H1 (cell line): ENCODE data around the gene TM4SF1. TPM values are rescaled to one million over a fixed set of nuclear protein-coding genes. Genes with fewer than 3 reads are reported as not detected.

Experiments used
- PHF8 ChIP-seq: fragments of 200-600 bp; sonication (generic); conservative IDR thresholded peaks from 2 replicates; pipeline ENCODE4 v1.7.1; 2012; ENCODE audit warnings: low read depth, mild to moderate bottlenecking, inconsistent platforms, low read length, moderate library complexity
- POLR2AphosphoS5 ChIP-seq: IDR thresholded peaks from 2 replicates; pipeline ENCODE4 v1.6.1; 2011; ENCODE audit warnings: low read depth, low read length
- RXRA ChIP-seq: IDR thresholded peaks from 2 replicates; pipeline ENCODE4 v1.6.1; 2011; ENCODE audit warnings: low read depth, mild to moderate bottlenecking, low read length, moderate library complexity; ENCODE audit not compliant: insufficient read depth
- SAP30 ChIP-seq: fragments of 300-600 bp; sonication (generic); IDR thresholded peaks from 2 replicates; pipeline ENCODE4 v1.7.1; 2012; ENCODE audit warnings: low read length, moderate library complexity, mild to moderate bottlenecking, inconsistent platforms; ENCODE audit not compliant: insufficient read depth, insufficient replicate concordance
- SP4 ChIP-seq: IDR thresholded peaks from 2 replicates; pipeline ENCODE4 v1.6.1; 2012; ENCODE audit warnings: low read length, inconsistent platforms
- TAF1 ChIP-seq: IDR thresholded peaks from 2 replicates; pipeline ENCODE4 v1.6.1; 2011; ENCODE audit warnings: mild to moderate bottlenecking, low read depth, low read length
- YY1 ChIP-seq: IDR thresholded peaks from 2 replicates; pipeline ENCODE4 v1.6.1; 2011; ENCODE audit warnings: low read depth, mild to moderate bottlenecking, low read length
- polyA plus RNA-seq, 7 experiments: library from polyadenylated mRNA; depleted of rRNA in 3 of 7; stranded (reverse) in 5 of 7; unstranded in 2 of 7; fragments of >200 nt in 5 of 7; fragments of 200-250 nt in 2 of 7; gene quantifications; 1 replicate in 5 of 7; 2 replicates in 1 of 7; 4 replicates in 1 of 7; pipeline versions ENCODE4 v1.2.1 to v1.2.3, GENCODE V29; 2011 to 2013; ENCODE audit warnings: missing spikeins in 2 of 7, mixed read lengths in 2 of 7
- total RNA-seq: library from RNA; stranded (reverse); fragmentation: NEBNext Ultra II Directional; extraction: Animal tissue kit (Norgen Biotek cat#: 25700); gene quantifications from 2 replicates; pipeline ENCODE4 v1.2.1, GENCODE V29; 2021
- TF ChIP-seq, protein P1 (sequence below): fragments of 300-600 bp; sonication (generic); IDR thresholded peaks from 2 replicates; pipeline ENCODE4 v1.7.1; 2012; ENCODE audit warnings: low read length, moderate library complexity, mild to moderate bottlenecking, inconsistent platforms; ENCODE audit not compliant: insufficient replicate concordance

TM4SF1 gene
- total and polyA plus RNA-seq, 2 of the 8 experiments (the other 6 are each of a cell fraction or from before 2014, with no cell fraction given), result 0.26 to 1.3 TPM

DNA sequence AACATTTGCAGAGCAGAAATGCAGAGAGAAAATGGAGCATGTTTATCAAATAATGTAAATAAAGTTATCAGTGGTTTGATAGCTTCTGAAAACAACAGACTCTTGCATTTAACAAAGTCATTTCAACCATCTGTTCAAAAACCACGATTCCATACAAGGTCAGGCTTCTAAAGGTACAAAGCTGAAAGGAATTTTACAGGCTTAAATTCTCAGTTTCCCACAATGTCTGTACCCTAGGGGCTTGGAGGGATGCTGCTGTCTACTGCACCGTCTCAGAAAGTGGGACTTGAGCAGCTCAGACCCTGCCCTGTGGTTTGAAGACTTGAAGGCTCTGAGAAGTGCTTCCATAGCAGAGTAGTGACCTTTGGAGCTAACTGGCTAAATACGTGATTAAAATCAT, 30.4 kb upstream of the TM4SF1 start (continued):
- TF ChIP-seq, protein P1, sequence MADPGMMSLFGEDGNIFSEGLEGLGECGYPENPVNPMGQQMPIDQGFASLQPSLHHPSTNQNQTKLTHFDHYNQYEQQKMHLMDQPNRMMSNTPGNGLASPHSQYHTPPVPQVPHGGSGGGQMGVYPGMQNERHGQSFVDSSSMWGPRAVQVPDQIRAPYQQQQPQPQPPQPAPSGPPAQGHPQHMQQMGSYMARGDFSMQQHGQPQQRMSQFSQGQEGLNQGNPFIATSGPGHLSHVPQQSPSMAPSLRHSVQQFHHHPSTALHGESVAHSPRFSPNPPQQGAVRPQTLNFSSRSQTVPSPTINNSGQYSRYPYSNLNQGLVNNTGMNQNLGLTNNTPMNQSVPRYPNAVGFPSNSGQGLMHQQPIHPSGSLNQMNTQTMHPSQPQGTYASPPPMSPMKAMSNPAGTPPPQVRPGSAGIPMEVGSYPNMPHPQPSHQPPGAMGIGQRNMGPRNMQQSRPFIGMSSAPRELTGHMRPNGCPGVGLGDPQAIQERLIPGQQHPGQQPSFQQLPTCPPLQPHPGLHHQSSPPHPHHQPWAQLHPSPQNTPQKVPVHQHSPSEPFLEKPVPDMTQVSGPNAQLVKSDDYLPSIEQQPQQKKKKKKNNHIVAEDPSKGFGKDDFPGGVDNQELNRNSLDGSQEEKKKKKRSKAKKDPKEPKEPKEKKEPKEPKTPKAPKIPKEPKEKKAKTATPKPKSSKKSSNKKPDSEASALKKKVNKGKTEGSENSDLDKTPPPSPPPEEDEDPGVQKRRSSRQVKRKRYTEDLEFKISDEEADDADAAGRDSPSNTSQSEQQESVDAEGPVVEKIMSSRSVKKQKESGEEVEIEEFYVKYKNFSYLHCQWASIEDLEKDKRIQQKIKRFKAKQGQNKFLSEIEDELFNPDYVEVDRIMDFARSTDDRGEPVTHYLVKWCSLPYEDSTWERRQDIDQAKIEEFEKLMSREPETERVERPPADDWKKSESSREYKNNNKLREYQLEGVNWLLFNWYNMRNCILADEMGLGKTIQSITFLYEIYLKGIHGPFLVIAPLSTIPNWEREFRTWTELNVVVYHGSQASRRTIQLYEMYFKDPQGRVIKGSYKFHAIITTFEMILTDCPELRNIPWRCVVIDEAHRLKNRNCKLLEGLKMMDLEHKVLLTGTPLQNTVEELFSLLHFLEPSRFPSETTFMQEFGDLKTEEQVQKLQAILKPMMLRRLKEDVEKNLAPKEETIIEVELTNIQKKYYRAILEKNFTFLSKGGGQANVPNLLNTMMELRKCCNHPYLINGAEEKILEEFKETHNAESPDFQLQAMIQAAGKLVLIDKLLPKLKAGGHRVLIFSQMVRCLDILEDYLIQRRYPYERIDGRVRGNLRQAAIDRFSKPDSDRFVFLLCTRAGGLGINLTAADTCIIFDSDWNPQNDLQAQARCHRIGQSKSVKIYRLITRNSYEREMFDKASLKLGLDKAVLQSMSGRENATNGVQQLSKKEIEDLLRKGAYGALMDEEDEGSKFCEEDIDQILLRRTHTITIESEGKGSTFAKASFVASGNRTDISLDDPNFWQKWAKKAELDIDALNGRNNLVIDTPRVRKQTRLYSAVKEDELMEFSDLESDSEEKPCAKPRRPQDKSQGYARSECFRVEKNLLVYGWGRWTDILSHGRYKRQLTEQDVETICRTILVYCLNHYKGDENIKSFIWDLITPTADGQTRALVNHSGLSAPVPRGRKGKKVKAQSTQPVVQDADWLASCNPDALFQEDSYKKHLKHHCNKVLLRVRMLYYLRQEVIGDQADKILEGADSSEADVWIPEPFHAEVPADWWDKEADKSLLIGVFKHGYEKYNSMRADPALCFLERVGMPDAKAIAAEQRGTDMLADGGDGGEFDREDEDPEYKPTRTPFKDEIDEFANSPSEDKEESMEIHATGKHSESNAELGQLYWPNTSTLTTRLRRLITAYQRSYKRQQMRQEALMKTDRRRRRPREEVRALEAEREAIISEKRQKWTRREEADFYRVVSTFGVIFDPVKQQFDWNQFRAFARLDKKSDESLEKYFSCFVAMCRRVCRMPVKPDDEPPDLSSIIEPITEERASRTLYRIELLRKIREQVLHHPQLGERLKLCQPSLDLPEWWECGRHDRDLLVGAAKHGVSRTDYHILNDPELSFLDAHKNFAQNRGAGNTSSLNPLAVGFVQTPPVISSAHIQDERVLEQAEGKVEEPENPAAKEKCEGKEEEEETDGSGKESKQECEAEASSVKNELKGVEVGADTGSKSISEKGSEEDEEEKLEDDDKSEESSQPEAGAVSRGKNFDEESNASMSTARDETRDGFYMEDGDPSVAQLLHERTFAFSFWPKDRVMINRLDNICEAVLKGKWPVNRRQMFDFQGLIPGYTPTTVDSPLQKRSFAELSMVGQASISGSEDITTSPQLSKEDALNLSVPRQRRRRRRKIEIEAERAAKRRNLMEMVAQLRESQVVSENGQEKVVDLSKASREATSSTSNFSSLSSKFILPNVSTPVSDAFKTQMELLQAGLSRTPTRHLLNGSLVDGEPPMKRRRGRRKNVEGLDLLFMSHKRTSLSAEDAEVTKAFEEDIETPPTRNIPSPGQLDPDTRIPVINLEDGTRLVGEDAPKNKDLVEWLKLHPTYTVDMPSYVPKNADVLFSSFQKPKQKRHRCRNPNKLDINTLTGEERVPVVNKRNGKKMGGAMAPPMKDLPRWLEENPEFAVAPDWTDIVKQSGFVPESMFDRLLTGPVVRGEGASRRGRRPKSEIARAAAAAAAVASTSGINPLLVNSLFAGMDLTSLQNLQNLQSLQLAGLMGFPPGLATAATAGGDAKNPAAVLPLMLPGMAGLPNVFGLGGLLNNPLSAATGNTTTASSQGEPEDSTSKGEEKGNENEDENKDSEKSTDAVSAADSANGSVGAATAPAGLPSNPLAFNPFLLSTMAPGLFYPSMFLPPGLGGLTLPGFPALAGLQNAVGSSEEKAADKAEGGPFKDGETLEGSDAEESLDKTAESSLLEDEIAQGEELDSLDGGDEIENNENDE, result no peak
- TF ChIP-seq PHF8, result no peak
- TF ChIP-seq SP4, result no peak
- TF ChIP-seq YY1, result no peak
- no peak for TF ChIP-seq POLR2AphosphoS5
- TF ChIP-seq SAP30, result no peak
- TF ChIP-seq TAF1, result no peak
- no peak for TF ChIP-seq RXRA
